ENCODE measurements around the gene SDK2. TPM values are rescaled to one million over a fixed set of nuclear protein-coding genes. Genes with fewer than 3 reads are reported as not detected.

SDK2 gene
- total RNA-seq, 3 donors from 2014 or later (not counting 1 experiment from before 2014, with no cell fraction given): 0.41 to 0.90 (median 0.49) TPM

GRCh38 chr17:73616120-73616872 lies 27.9 kb downstream of the SDK2 start:
- intact Hi-C loops (cut with micrococcal nuclease): no loop called here
- H3K4me1 Mint-ChIP-seq: no peaks in the 10 kb centered on the region
- Histone ChIP-seq H3K4me1 (ENCODE audit: control insufficient read depth, insufficient read depth, low read length) (no peaks in the 10 kb centered on the region), H3K4me3 (ENCODE audit: low read length) (no peak overlapping the region), H3K27ac (ENCODE audit: low read length) (no peak overlapping the region), H3K9me3 (ENCODE audit: control insufficient read depth, insufficient read depth, low read length) (peaks cover 3% of the 10 kb centered on the region), H3K27me3 (ENCODE audit: control insufficient read depth, insufficient read depth, low read length) (no peaks in the 10 kb centered on the region), H3K36me3 (ENCODE audit: control insufficient read depth, insufficient read depth, low read length) (no peaks in the 10 kb centered on the region)
- no peaks in the 10 kb centered on the region for H3K36me3 Mint-ChIP-seq
- DNase-seq (no peak), ATAC-seq (no peak)
- H3K4me3 Mint-ChIP-seq: no peak overlapping the region
- H3K27me3 Mint-ChIP-seq (ENCODE audit: low read depth in 2 of 2): peaks cover 8 to 15% of the 10 kb centered on the region in 2 donors
- WGBS (ENCODE audit: insufficient coverage): 71% methylated on average over 15 of the region's 15 CpGs
- no peak overlapping the region for H3K27ac Mint-ChIP-seq
- no peaks in the 10 kb centered on the region for H3K9me3 Mint-ChIP-seq
- TF ChIP-seq, protein P1, sequence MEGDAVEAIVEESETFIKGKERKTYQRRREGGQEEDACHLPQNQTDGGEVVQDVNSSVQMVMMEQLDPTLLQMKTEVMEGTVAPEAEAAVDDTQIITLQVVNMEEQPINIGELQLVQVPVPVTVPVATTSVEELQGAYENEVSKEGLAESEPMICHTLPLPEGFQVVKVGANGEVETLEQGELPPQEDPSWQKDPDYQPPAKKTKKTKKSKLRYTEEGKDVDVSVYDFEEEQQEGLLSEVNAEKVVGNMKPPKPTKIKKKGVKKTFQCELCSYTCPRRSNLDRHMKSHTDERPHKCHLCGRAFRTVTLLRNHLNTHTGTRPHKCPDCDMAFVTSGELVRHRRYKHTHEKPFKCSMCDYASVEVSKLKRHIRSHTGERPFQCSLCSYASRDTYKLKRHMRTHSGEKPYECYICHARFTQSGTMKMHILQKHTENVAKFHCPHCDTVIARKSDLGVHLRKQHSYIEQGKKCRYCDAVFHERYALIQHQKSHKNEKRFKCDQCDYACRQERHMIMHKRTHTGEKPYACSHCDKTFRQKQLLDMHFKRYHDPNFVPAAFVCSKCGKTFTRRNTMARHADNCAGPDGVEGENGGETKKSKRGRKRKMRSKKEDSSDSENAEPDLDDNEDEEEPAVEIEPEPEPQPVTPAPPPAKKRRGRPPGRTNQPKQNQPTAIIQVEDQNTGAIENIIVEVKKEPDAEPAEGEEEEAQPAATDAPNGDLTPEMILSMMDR (IDR thresholded peaks at IDR 0.05): no peak

GRCh38 chr17:73614256-73614655 lies 30.0 kb downstream of the SDK2 start:
- ATAC-seq (no peak), DNase-seq (no peak)
- intact Hi-C loops (cut with micrococcal nuclease): no loop called here
- Mint-ChIP-seq H3K27ac (no peak overlapping the region), H3K4me1 (no peaks in the 10 kb centered on the region), H3K9me3 (no peaks in the 10 kb centered on the region), H3K36me3 (no peaks in the 10 kb centered on the region), H3K27me3 (ENCODE audit: low read depth in 2 of 2) (peaks cover 9 to 15% of the 10 kb centered on the region in 2 donors), H3K4me3 (no peak overlapping the region)
- TF ChIP-seq, protein P1 (IDR thresholded peaks at IDR 0.05): no peak
- 96% methylated on average over 8 of the region's 9 CpGs for WGBS (ENCODE audit: insufficient coverage)
- Histone ChIP-seq H3K27ac (ENCODE audit: low read length) (no peak overlapping the region), H3K36me3 (ENCODE audit: control insufficient read depth, insufficient read depth, low read length) (no peaks in the 10 kb centered on the region), H3K4me1 (ENCODE audit: control insufficient read depth, insufficient read depth, low read length) (no peaks in the 10 kb centered on the region), H3K4me3 (ENCODE audit: low read length) (no peak overlapping the region), H3K27me3 (ENCODE audit: control insufficient read depth, insufficient read depth, low read length) (no peaks in the 10 kb centered on the region), H3K9me3 (ENCODE audit: control insufficient read depth, insufficient read depth, low read length) (peaks cover 3% of the 10 kb centered on the region)

GRCh38 chr17:73613271-73614233 lies 30.7 kb downstream of the SDK2 start:
- TF ChIP-seq, protein P1 (IDR thresholded peaks at IDR 0.05): no peak
- no peaks in the 10 kb centered on the region for H3K27me3 ChIP-seq (ENCODE audit: control insufficient read depth, insufficient read depth, low read length)
- Mint-ChIP-seq H3K27me3 (ENCODE audit: low read depth in 2 of 2) (peaks cover 16 to 20% of the 10 kb centered on the region in 2 donors), H3K9me3 (no peaks in the 10 kb centered on the region), H3K4me1 (no peaks in the 10 kb centered on the region), H3K4me3 (no peak overlapping the region), H3K36me3 (no peaks in the 10 kb centered on the region), H3K27ac (no peak overlapping the region)
- intact Hi-C loops (cut with micrococcal nuclease): no loop called here
- H3K36me3 ChIP-seq (ENCODE audit: control insufficient read depth, insufficient read depth, low read length): no peaks in the 10 kb centered on the region
- no peaks in the 10 kb centered on the region for H3K9me3 ChIP-seq (ENCODE audit: control insufficient read depth, insufficient read depth, low read length)
- H3K4me3 ChIP-seq (ENCODE audit: low read length): no peak overlapping the region
- no peak for ATAC-seq
- DNase-seq: no peak
- 88% methylated on average over 21 of the region's 23 CpGs for WGBS (ENCODE audit: insufficient coverage)
- H3K27ac ChIP-seq (ENCODE audit: low read length): no peak overlapping the region
- H3K4me1 ChIP-seq (ENCODE audit: control insufficient read depth, insufficient read depth, low read length): no peaks in the 10 kb centered on the region
